Prostate gland (tissue), 2 donors: ENCODE measurements around the gene PHC2.

Source experiments
- POLR2A ChIP-seq: fragments of 450-650 bp; IDR thresholded peaks from one replicate; pipeline ENCODE4 v1.6.1; 2016; ENCODE audit warnings: antibody characterized with exemption, mild to moderate bottlenecking
- POLR2AphosphoS5 ChIP-seq: sonication (generic); formaldehyde crosslinking; IDR thresholded peaks from one replicate; pipeline ENCODE4 v1.6.1; 2017; ENCODE audit warnings: antibody characterized with exemption
- TF ChIP-seq, protein P1 (sequence below), 4 experiments: fragments of 200-600 bp in 2 of 4; fragments of 450-650 bp in 2 of 4; sonication (generic) in 2 of 4; IDR thresholded peaks; 1 replicate in 3 of 4; 2 replicates in 1 of 4; pipeline ENCODE4 v1.5.1; 2016 to 2019; ENCODE audit warnings: antibody characterized with exemption in 4 of 4, mild to moderate bottlenecking in 2 of 4, moderate library complexity in 2 of 4

DNA sequence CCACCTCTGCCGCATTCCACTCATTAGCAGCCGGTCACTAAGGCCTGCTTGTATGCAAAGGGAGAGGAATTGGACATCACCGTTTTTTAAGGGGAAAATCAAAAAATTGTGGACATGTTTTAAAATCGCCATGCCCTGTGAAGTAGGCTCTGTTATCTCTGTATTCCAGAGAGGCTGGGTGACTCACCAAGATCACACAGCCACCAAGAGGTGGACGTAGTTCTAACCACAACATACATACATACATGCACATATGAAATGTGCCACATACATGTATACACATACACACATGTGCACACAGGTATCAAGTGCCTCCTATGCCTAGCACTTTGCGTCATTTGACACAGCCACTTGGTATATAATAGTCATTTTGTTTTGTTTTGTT, 25.6 kb upstream of the PHC2 start:
- TF ChIP-seq, protein P1, sequence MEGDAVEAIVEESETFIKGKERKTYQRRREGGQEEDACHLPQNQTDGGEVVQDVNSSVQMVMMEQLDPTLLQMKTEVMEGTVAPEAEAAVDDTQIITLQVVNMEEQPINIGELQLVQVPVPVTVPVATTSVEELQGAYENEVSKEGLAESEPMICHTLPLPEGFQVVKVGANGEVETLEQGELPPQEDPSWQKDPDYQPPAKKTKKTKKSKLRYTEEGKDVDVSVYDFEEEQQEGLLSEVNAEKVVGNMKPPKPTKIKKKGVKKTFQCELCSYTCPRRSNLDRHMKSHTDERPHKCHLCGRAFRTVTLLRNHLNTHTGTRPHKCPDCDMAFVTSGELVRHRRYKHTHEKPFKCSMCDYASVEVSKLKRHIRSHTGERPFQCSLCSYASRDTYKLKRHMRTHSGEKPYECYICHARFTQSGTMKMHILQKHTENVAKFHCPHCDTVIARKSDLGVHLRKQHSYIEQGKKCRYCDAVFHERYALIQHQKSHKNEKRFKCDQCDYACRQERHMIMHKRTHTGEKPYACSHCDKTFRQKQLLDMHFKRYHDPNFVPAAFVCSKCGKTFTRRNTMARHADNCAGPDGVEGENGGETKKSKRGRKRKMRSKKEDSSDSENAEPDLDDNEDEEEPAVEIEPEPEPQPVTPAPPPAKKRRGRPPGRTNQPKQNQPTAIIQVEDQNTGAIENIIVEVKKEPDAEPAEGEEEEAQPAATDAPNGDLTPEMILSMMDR (IDR thresholded peaks at IDR 0.05): no peak
- TF ChIP-seq POLR2AphosphoS5 (no peak), POLR2A (no peak)
